OCI-M2 (cell line): ENCODE measurements around the gene DUSP1.
A peak's percentile ranks its signal among the peaks of the same experiment; 100 is the strongest.

Experiments
- DNase-seq: peaks from one replicate; lab custom pipeline; 2025; ENCODE audit not compliant: unreplicated experiment; lab: John Stamatoyannopoulos, UW

The DUSP1 gene

GRCh38 chr5:172764861-172765765 lies 5.9 kb downstream of the DUSP1 start:
- DNase-seq: peak; percentile 22

DNA sequence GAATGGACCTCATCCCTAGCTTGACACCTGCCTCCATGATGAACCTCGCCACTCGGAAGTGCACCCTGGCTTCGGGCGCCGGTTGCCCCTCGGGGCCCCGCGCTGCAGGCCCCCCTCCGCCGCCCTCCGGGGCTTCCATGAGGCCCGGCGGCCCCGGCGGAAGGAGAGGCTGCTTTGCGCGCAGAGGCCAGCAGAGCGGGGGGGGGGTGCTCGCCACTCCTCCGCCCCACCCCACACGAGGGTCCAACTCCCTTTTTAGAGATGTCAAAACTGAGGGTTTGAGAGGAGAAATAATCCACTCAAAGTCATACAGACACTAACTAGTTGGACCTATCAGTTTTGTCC lies 7.9 kb downstream of the DUSP1 start:
- no peak for DNase-seq

DNA sequence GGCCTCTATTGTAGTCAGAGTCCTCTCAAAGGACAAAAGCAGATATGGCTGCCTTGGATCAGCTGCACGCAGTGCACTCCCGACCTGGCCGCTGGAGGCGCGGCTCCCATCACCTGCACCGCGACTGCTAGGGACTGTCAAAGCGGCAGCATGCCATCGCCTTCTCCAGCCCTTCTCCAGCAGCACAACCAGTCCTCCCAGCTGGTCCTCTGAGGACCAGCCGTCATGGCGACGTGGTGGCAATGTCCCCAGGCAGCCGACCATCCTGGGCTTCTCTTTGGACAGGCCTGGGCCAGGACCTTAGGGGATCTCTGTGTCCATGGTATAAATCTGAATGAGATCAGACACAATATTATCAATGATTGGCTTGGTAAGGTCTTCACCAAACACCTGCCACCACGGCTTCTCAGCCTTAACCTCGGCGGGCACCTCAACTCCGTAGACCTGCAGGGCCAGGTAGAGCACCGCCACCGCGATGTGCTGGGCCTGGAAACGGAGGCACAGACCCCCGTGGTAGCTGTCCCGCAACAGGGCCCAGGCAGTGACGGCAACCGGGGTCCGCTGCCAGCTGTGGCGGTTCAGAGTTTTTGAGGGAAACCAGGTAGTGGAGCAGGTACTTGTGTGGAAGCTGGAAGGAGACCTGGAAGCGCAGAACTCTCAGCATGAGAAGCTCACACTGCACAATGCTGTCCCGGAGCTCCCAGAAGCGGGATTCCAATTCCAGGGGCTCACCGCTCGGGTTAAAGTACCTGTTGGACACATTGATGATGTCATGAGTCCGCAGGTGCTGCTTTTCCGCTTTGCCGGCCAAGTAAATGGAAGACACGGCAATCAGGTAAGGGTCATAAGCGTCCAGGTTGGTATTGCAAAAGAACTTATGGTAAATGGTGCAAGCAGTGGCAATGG lies 8.5 kb downstream of the DUSP1 start:
- DNase-seq: no peak

DNA sequence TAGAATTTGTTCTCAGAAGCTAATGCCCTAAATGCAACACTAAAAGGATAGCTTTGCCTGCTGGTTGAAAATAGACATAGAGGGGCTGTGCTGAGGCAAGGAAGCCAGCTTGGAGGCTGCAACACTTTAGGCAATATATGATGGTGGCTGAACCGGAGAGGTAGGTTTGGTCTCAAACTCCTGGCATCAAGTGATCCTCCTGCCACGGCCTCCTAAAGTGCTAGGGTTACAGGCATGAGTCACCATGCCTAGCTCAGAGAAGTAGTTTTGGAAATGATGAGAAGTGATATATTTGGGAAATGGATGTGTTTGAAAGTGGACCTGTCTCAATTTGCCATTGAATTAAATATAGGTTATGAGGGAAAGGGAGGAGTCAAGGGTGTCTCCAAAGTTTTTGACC lies 10.0 kb downstream of the DUSP1 start:
- DNase-seq: no peak

DNA sequence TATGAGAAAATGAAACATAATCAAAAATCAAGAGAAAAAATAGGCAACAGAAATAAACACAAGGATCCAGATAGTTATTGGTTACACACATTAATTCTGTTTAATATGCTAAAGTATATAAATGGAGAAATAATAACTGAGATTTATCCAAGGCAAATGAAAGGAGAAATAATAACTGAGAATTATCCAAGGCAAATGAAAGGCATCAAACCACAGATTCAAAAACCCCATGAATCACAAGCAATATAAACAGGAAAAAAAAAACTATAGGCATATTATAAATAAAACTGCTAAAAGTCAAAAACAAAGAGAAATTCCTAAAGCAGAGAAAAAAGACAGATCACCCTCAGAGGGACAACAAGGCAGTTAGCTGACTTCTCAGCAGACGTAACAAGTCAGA lies 10.9 kb downstream of the DUSP1 start:
- no peak for DNase-seq

- no peak for DNase-seq
These were observed 12.2 kb downstream of the DUSP1 start for GRCh38 chr5:172758834-172759149.

GRCh38 chr5:172758077-172758833 lies 12.7 kb downstream of the DUSP1 start:
- DNase-seq: no peak

GRCh38 chr5:172757394-172758010 lies 13.5 kb downstream of the DUSP1 start:
- DNase-seq: no peak

- DNase-seq: no peak
These were observed 14.1 kb downstream of the DUSP1 start for GRCh38 chr5:172756764-172757393.

GRCh38 chr5:172754596-172755356 lies 16.2 kb downstream of the DUSP1 start:
- no peak for DNase-seq

GRCh38 chr5:172753101-172753500 lies 17.9 kb downstream of the DUSP1 start:
- no peak for DNase-seq

GRCh38 chr5:172751761-172752510 lies 19.1 kb downstream of the DUSP1 start:
- no peak for DNase-seq

DNA sequence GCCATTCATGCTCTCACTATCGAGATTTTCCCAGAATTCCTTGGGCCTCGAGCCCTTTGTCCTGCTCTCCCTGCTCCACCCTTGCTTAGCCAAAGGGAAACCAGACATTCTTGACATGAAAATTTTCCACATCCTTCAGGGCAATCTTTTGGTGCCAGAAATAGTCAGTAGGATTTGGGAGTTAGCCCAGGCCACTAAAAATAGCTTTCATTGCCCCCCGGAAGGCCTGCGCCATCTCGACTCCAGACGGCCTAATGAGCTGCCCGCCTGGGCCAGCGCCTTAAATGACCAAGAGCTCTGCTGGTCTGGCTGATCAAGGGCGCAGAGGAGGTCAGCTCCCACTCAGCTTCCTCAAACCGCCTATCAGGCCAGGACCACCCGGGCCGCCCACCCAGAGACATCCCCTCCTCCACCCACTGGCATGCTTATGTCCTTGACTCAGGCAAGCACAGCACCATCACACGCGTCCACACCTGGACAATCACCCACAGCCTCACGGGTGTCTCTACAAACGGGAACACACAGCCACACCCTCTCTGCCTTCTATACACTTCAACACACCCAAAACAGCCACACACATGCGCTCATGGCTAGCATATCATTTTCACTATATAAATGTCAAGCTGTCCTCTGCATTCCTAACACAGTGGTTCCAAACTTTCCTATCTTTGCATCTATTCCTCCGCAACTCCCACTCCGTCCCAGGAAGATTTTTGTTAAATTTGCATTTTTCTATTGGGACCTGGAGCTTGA lies 20.9 kb downstream of the DUSP1 start:
- no peak for DNase-seq

GRCh38 chr5:172749076-172749475 lies 21.9 kb downstream of the DUSP1 start:
- DNase-seq: no peak

- no peak for DNase-seq
These were observed 22.6 kb downstream of the DUSP1 start for GRCh38 chr5:172748341-172748843.

DNA sequence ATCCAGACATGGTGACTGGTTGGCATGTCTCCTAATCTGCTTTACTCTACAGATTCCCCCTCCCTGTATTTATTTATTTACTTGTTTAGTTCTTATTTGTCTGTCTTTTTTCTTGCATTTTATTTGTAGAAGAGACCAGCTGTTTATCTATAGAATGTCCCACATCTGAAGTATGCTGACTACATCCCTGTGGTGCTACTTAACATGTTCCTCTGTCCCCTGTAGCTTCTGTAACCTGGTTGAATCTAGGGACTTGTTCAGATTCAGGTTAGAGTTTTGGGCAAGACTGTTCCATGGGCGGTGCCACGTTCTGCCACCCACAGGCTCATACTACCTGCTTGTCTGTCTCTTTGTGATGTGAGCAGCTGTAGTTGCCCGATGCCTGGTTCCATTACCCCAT lies 23.5 kb downstream of the DUSP1 start:
- DNase-seq: no peak

DNA sequence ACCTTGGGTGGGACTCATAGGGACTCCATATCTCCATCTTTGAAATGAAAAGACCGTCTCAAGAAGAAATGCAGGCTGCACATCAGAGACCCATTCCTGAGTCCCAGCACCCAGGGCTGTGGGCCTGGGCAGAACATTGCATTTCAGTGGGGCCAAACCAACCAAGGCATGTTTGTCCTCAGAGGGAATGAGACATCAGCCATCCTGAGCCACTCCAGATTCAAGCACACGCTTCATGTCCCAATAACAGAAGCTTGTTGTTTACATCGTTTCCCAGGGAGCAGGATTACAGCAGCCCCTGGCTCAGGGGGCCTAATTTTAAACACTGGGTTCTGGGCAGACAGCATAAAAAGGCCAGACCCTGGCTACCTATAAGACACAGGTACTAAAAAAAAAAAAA lies 24.3 kb downstream of the DUSP1 start:
- DNase-seq: no peak

- DNase-seq: no peak
These were observed 25.2 kb downstream of the DUSP1 start for GRCh38 chr5:172745838-172746237.
